BJ (cell line): ENCODE data around the gene C18orf63. TPM values are rescaled to one million over a fixed set of nuclear protein-coding genes. Genes with fewer than 3 reads are reported as not detected.

ENCODE experiments used
- CTCF ChIA-PET: fragments of 350-600 bp; formaldehyde crosslinking; extraction: SDS; loops from one replicate; lab custom pipeline; 2021; ENCODE audit warnings: antibody characterized with exemption, inconsistent platforms; lab: Yijun Ruan, JAX
- POLR2A ChIA-PET: fragments of 300-600 bp; sonication (Branson Sonifier 250); formaldehyde crosslinking; extraction: SDS; loops from one replicate; lab custom pipeline; 2021; ENCODE audit warnings: antibody characterized with exemption; lab: Charles Lee
- DNase-seq: peaks from one replicate; pipeline ENCODE4 v3.0.0-alpha.2; 2011; ENCODE audit warnings: low read depth
- H3K27me3 ChIP-seq: 2 replicates; pipeline ENCODE4 v1.6.0; 2011; ENCODE audit warnings: low read length; ENCODE audit not compliant: control insufficient read depth, insufficient read depth
- H3K36me3 ChIP-seq: 2 replicates; pipeline ENCODE4 v1.5.1; 2011; ENCODE audit warnings: low read length; ENCODE audit not compliant: control insufficient read depth, insufficient read depth
- H3K4me3 ChIP-seq: 2 replicates; pipeline ENCODE4 v1.5.1; 2011; ENCODE audit warnings: low read depth, mild to moderate bottlenecking, control low read depth, low read length
- CTCF ChIP-seq: IDR thresholded peaks from 2 replicates; pipeline ENCODE4 v1.5.1; 2011; ENCODE audit warnings: low read depth, mild to moderate bottlenecking, control low read depth, inconsistent platforms, low read length, moderate library complexity; ENCODE audit not compliant: insufficient read depth
- polyA minus RNA-seq: library from RNA; depleted of rRNA, polyadenylated mRNA; stranded (reverse); fragments of >200 nt; gene quantifications from 2 replicates; pipeline ENCODE4 v1.2.3, GENCODE V29; 2011; rRNA and poly(A)+ RNA removed
- polyA plus RNA-seq: library from polyadenylated mRNA; depleted of rRNA; stranded (reverse); fragments of >200 nt; gene quantifications from 2 replicates; pipeline ENCODE4 v1.2.3, GENCODE V29; 2011; rRNA removed

The C18orf63 gene
- polyA plus RNA-seq (not detected in 2 replicates), polyA minus RNA-seq (not detected in 2 replicates)

DNA sequence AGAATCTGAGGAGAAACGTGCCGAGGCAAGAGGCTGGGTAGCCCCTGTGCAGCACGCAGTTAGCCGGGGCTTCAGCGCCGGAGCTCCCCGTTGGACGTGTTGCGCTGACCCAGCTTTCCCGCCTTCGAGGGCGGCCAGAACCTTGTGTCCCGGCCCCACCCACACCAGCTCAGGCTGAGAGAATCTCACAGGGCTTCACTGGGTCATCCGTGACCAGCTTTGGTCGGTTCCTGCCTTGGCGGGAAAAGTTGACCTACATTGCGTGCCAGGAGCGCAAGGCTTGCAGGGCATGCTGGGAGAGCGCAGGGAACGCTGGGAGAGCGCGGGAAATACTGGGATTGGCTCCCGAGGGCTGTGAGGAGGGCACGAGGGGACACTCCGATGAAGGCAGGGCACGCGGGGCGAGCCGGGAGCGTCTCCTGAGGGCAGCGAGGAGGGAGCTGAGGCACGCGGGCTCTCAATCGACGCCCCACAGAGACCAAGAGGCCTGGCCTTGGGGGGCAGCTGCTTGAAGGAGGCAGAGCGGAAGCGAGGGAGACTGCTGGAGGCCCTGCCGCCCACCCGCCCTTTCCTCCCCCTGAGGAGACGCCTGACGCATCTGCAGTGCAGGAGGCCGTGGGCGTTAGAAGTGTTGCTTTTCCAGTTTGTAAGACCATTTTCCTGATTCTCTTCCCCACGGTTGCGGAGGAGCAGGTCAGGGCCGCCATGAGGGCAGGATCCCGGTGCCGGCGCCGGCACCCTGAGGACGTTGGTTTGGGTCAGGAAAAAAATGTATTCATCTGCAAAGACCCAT, at the start of gene C18orf63:
Gene C18orf63 (plus strand): TSS at position 376 of the 793 bp plus-strand sequence. CDS start 2,027 bp downstream, outside the sequence.
- no peaks in the 10 kb centered on the region for H3K27me3 ChIP-seq
- TF ChIP-seq CTCF: no peak
- ChIA-PET POLR2A (no interaction called here), CTCF (interaction anchor here (0.6 to 1.3 kb wide), 2 partner anchors 8 to 140 kb away, joined by 3 read pairs; no protein-coding TSS in a partner anchor)
- no peaks in the 10 kb centered on the region for H3K36me3 ChIP-seq
- H3K4me3 ChIP-seq: no peak within 1 kb of the TSS
- no peak for DNase-seq

DNA sequence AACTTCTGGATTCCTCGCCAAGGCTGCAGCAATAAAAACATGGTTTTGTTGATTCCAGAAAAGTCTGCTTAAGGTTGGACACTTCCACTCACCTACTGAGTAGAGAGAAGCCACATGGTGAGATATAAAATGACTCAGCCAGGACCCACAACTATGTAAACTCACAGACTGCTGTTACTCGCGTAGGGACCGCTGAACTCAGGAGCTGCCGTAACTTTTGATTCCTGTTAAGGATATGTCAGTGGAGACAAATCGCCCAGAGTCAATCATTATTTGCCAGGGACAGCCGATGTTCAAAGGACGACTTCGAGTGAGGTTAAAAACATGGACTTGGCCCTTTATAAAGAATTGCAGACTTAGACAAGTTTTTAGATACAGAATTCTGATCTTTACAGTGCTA, 49.5 kb upstream of the C18orf63 start:
- ChIA-PET CTCF (no interaction called here), POLR2A (no interaction called here)
- no peak for TF ChIP-seq CTCF
- Histone ChIP-seq H3K36me3 (peaks cover 4% of the 10 kb centered on the region; the same call in 1 of the 2 replicates), H3K4me3 (no peak overlapping the region), H3K27me3 (no peaks in the 10 kb centered on the region)
- DNase-seq: no peak

DNA sequence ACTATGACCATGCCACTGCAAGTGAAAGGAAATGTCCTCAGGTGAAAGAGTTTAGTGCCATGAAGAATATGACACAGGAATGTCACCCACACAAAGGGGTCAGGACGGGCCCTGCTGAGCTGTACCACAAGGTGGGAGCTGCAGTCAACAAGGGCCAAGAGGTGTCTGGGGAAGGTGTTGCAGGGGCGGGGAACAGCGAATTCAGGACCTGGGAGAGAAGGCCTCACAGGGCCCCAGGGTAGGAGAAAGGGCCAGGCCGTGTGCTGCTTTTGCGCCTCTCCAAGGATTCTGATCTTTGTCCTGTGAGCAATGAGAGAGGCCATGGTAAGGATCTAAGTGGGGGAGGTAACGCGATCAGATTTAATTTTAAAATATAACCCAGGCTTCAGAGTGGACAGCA, 47.5 kb upstream of the C18orf63 start:
- H3K4me3 ChIP-seq: no peak overlapping the region
- TF ChIP-seq CTCF: no peak
- no peak for DNase-seq
- no peaks in the 10 kb centered on the region for H3K27me3 ChIP-seq
- no peaks in the 10 kb centered on the region for H3K36me3 ChIP-seq
- CTCF ChIA-PET: interaction anchor here (1.2 kb wide), 1 partner anchor 21 kb away, joined by 3 read pairs; no protein-coding TSS in a partner anchor
- POLR2A ChIA-PET: no interaction called here

DNA sequence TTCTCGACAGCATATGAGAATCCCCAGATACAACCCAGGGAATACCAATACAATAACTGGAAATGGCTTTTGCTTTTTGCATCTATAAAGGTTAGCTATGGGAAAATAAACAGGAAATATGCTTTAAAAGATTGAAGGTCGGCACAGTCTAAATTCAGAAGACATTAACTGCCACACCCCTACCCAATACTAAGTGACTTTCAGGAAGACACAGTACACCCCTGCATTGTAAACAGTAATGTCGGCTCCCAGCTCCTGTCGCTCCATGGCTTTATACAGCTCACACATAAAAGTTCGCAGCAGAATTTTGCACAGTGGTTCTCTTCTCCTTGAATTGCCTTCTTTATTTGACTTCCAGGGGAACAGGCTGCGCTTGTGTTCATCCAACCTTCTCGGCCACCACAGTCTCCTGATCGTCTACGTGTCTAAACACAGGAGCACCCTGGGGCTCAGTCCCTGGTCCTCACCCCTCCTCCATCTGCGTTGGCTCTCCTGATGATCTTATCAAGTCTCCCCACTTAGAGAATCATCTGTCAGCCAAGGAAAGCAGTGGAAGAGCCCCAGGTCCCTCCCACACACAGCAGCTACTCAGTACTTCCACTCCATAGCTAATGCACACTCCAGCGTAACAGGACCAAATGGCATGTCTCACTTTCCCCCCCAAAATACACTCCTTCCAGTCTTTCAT, 46.6 kb upstream of the C18orf63 start:
- POLR2A ChIA-PET: no interaction called here
- no peak for TF ChIP-seq CTCF
- CTCF ChIA-PET: interaction anchor here (1.2 kb wide), 1 partner anchor 20 kb away, joined by 3 read pairs; no protein-coding TSS in a partner anchor

DNA sequence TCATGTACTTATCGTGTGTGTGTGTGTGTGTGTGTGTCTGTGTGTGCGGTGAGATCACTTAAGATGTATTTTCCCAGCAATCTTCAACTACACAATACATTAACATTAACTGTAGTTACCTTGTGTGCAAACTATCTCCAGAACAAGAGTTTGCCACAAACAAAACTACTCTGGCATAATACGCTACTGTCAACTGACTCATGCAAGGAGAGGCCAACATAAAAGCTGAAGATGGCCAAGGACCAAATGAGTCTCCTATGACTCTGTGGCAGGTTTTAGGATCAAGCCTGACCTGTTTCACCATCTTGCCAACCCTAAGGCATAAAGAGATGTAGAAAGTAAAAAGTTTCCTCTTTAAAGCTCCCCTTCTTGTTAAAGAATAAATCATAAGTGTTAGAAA, 44.0 kb upstream of the C18orf63 start:
- H3K36me3 ChIP-seq: no peaks in the 10 kb centered on the region
- DNase-seq: no peak
- ChIA-PET POLR2A (no interaction called here), CTCF (interaction anchor here (0.9 to 1.5 kb wide), 2 partner anchors 12 to 13 kb away, joined by 3 read pairs; no protein-coding TSS in a partner anchor)
- H3K4me3 ChIP-seq: no peak overlapping the region
- H3K27me3 ChIP-seq: no peaks in the 10 kb centered on the region
- no peak for TF ChIP-seq CTCF

More for the DNA sequence above, 46.6 kb upstream of the C18orf63 start:
- Histone ChIP-seq H3K36me3 (no peaks in the 10 kb centered on the region), H3K27me3 (no peaks in the 10 kb centered on the region), H3K4me3 (no peak overlapping the region)
- DNase-seq: no peak
